ENCODE measurements around the gene BRSK1. TPM values are rescaled to one million over a fixed set of nuclear protein-coding genes. Genes with fewer than 3 reads are reported as not detected.

The BRSK1 gene
- total and polyA plus RNA-seq, 2 donors (not counting 1 experiment from before 2014, with no cell fraction given), result 5.1 TPM

DNA sequence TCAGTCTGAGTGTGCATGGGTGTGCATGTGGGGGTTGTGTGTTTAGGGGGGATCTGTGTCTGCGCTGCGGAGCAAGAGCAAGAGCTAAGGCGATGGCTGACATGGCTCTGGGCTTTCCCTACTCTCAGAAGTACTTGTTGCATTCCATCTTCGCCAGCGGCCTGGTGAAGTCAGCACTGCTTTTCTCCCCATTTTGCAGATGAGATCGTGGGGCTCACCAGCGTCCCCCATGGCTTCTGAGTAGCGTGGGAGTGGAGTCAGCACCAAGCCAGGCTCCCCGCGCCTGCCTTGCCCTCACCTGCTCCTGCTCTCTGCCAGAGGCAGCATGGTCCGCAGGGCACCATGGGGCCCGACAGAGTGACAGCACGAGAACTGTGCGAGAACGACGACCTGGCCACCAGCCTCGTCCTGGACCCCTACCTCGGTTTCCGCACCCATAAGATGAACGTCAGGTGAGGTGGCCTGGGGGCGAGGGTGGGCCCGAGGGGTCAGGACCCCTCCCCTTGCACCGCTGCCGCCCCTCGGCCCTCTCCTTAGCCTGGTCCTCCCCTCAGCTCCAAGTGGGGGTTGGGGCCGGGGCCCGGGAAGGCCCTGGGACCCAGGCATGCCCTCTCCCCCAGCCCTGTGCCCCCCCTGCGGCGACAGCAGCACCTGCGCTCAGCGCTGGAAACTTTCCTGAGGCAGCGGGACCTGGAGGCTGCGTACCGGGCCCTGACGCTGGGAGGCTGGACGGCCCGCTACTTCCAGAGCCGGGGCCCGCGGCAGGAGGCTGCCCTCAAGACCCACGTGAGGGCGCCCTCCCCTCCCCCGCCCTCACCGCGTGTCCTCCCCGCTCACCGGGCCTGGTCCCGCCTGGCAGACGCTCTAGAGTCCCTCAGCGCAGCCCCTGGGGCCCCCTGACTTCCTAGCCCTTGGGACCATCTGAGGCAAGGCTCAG, 58.1 kb downstream of the BRSK1 start:
- no peak overlapping the region for H3K9ac ChIP-seq (ENCODE audit: insufficient read depth, low read length)

DNA sequence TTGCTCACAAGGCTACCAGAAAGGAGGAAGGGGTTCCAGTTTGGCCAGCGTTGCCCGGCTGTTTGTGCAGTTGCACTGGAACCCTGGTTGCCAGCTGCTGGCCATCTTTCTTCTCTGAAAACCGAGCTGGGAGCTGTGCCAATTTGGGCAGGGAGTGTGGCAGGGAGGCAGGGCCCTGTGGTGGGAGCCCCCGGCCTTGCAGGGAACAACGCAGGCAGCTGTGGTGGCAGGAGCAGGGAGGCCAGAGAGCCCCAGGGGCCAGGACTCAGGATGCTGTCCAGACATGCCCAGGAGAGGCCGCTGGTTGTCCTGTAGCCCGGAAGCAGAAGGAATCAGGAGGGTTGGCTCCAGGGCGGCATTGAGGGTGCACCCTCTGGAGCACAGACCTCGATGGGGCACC, 60.6 kb downstream of the BRSK1 start:
- peak in 1 of 2 donors; percentile 40 for DNase-seq (ENCODE audit: low read depth in 2 of 2)
- H4K20me1 ChIP-seq (ENCODE audit: control insufficient read depth, extremely low read depth, insufficient read depth, low read length), result no peaks in the 10 kb centered on the region

More for the DNA sequence above, 58.1 kb downstream of the BRSK1 start:
- Histone ChIP-seq H3K4me1 (ENCODE audit: control insufficient read depth, extremely low read depth, insufficient read depth, low read length) (peaks cover 11% of the 10 kb centered on the region), H3K4me2 (ENCODE audit: extremely low read depth, insufficient read depth, low read length) (peak overlapping the region; percentile 35), H3K36me3 (ENCODE audit: control insufficient read depth, insufficient read depth, low read length) (peaks cover 4% of the 10 kb centered on the region), H2AFZ (ENCODE audit: low read length) (no peak overlapping the region), H3K9me3 (ENCODE audit: control insufficient read depth, insufficient read depth, low read depth, low read length) (no peaks in the 10 kb centered on the region), H3K27me3 (ENCODE audit: control insufficient read depth, insufficient read depth, low read length) (peaks cover 2% of the 10 kb centered on the region), H4K20me1 (ENCODE audit: control insufficient read depth, extremely low read depth, insufficient read depth, low read length) (no peaks in the 10 kb centered on the region), H3K4me3 (replicated peaks in 1 of 4; ENCODE audit: control extremely low read depth in 1 of 4, insufficient read depth in 1 of 4, low read depth in 3 of 4, low read length in 4 of 4) (peak overlapping the region in 1 of 4 experiments; percentile 27), H3K27ac (ENCODE audit: insufficient read depth, low read length) (no peak overlapping the region), H3K79me2 (ENCODE audit: control insufficient read depth, insufficient read depth, low read length) (no peaks in the 10 kb centered on the region)
- TF ChIP-seq, protein P1, sequence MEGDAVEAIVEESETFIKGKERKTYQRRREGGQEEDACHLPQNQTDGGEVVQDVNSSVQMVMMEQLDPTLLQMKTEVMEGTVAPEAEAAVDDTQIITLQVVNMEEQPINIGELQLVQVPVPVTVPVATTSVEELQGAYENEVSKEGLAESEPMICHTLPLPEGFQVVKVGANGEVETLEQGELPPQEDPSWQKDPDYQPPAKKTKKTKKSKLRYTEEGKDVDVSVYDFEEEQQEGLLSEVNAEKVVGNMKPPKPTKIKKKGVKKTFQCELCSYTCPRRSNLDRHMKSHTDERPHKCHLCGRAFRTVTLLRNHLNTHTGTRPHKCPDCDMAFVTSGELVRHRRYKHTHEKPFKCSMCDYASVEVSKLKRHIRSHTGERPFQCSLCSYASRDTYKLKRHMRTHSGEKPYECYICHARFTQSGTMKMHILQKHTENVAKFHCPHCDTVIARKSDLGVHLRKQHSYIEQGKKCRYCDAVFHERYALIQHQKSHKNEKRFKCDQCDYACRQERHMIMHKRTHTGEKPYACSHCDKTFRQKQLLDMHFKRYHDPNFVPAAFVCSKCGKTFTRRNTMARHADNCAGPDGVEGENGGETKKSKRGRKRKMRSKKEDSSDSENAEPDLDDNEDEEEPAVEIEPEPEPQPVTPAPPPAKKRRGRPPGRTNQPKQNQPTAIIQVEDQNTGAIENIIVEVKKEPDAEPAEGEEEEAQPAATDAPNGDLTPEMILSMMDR (conservative IDR thresholded peaks at IDR 0.05 in 1 of 2, IDR thresholded peaks at IDR 0.05 in 1 of 2; ENCODE audit: low read depth in 1 of 2, low read length in 2 of 2), result no peak
- TF ChIP-seq EZH2 (IDR thresholded peaks at IDR 0.05; ENCODE audit: low read length, missing control alignments), result no peak
- no peak for DNase-seq (ENCODE audit: low read depth in 2 of 2)

More for the DNA sequence above, 60.6 kb downstream of the BRSK1 start:
- no peak overlapping the region for H3K4me2 ChIP-seq (ENCODE audit: extremely low read depth, insufficient read depth, low read length)
- H3K79me2 ChIP-seq (ENCODE audit: control insufficient read depth, insufficient read depth, low read length), result no peaks in the 10 kb centered on the region
- no peak overlapping the region for H2AFZ ChIP-seq (ENCODE audit: low read length)
- H3K9ac ChIP-seq (ENCODE audit: insufficient read depth, low read length), result no peak overlapping the region
- TF ChIP-seq EZH2 (IDR thresholded peaks at IDR 0.05; ENCODE audit: low read length, missing control alignments), result no peak
- TF ChIP-seq, protein P1 (conservative IDR thresholded peaks at IDR 0.05 in 1 of 2, IDR thresholded peaks at IDR 0.05 in 1 of 2; ENCODE audit: low read depth in 1 of 2, low read length in 2 of 2), result no peak
- H3K27ac ChIP-seq (ENCODE audit: insufficient read depth, low read length), result no peak overlapping the region
- H3K9me3 ChIP-seq (ENCODE audit: control insufficient read depth, insufficient read depth, low read depth, low read length), result no peaks in the 10 kb centered on the region
- peaks cover 4% of the 10 kb centered on the region for H3K36me3 ChIP-seq (ENCODE audit: control insufficient read depth, insufficient read depth, low read length)
- H3K27me3 ChIP-seq (ENCODE audit: control insufficient read depth, insufficient read depth, low read length), result no peaks in the 10 kb centered on the region
- H3K4me1 ChIP-seq (ENCODE audit: control insufficient read depth, extremely low read depth, insufficient read depth, low read length), result peaks cover 8% of the 10 kb centered on the region
- no peak overlapping the region for H3K4me3 ChIP-seq (replicated peaks in 1 of 4; ENCODE audit: control extremely low read depth in 1 of 4, insufficient read depth in 1 of 4, low read depth in 3 of 4, low read length in 4 of 4)

Measured in fibroblast of lung (primary cell).